ENCODE measurements around the gene MOAP1. TPM values are rescaled to one million over a fixed set of nuclear protein-coding genes. Genes with fewer than 3 reads are reported as not detected.
"Not testable (repeated sequence)": the region's sequence is repeated elsewhere in the genome, so short reads cannot be mapped to it uniquely, and the experiment has no call there.

MOAP1 gene
- total RNA-seq, 2 experiments from 2014 or later: 31.6 TPM

GRCh38 chr14:93173943-93174395, 10.7 kb downstream of the MOAP1 start:
- DNase-seq: no peak
- ATAC-seq (ENCODE audit: low read depth): no peak
- no peaks in the 10 kb centered on the region for H3K36me3 Mint-ChIP-seq
- peaks cover 9% of the 10 kb centered on the region for H3K4me1 Mint-ChIP-seq
- no peak overlapping the region for H3K4me3 Mint-ChIP-seq
- POLR2A ChIA-PET: no interaction called here
- peaks cover 12% of the 10 kb centered on the region for H3K27me3 Mint-ChIP-seq
- H3K9me3 Mint-ChIP-seq: no peaks in the 10 kb centered on the region
- no peak overlapping the region for H3K27ac Mint-ChIP-seq

GRCh38 chr14:93171376-93171775, 13.3 kb downstream of the MOAP1 start:
- Mint-ChIP-seq H3K36me3 (no peaks in the 10 kb centered on the region), H3K4me3 (no peak overlapping the region), H3K27ac (no peak overlapping the region), H3K9me3 (no peaks in the 10 kb centered on the region), H3K4me1 (no peaks in the 10 kb centered on the region), H3K27me3 (peaks cover 12% of the 10 kb centered on the region)
- POLR2A ChIA-PET: no interaction called here
- ATAC-seq (ENCODE audit: low read depth): no peak
- no peak for DNase-seq

GRCh38 chr14:93170141-93170540, 14.6 kb downstream of the MOAP1 start:
- H3K27me3 Mint-ChIP-seq: peaks cover 12% of the 10 kb centered on the region
- POLR2A ChIA-PET; H3K27ac Mint-ChIP-seq; ATAC-seq (ENCODE audit: low read depth); H3K9me3 Mint-ChIP-seq; H3K36me3 Mint-ChIP-seq; H3K4me1 Mint-ChIP-seq; H3K4me3 Mint-ChIP-seq; DNase-seq: not testable (repeated sequence)

GRCh38 chr14:93169619-93170018, 15.1 kb downstream of the MOAP1 start:
- H3K27me3 Mint-ChIP-seq: peaks cover 12% of the 10 kb centered on the region
- POLR2A ChIA-PET; H3K4me1 Mint-ChIP-seq; H3K9me3 Mint-ChIP-seq; H3K36me3 Mint-ChIP-seq; H3K4me3 Mint-ChIP-seq; ATAC-seq (ENCODE audit: low read depth); H3K27ac Mint-ChIP-seq; DNase-seq: not testable (repeated sequence)

GRCh38 chr14:93168610-93169009, 16.1 kb downstream of the MOAP1 start:
- H3K36me3 Mint-ChIP-seq; H3K4me3 Mint-ChIP-seq; H3K4me1 Mint-ChIP-seq; DNase-seq; H3K27me3 Mint-ChIP-seq; POLR2A ChIA-PET; H3K27ac Mint-ChIP-seq; H3K9me3 Mint-ChIP-seq; ATAC-seq (ENCODE audit: low read depth): not testable (repeated sequence)

- DNase-seq: peak; percentile 4
- ATAC-seq (ENCODE audit: low read depth); H3K4me1 Mint-ChIP-seq; H3K9me3 Mint-ChIP-seq; H3K27me3 Mint-ChIP-seq; H3K4me3 Mint-ChIP-seq; H3K27ac Mint-ChIP-seq; H3K36me3 Mint-ChIP-seq: not testable (repeated sequence)
- POLR2A ChIA-PET: interaction anchor here (0.6 kb wide), 1 partner anchor 12 kb away, joined by 3 read pairs; no protein-coding TSS in a partner anchor
Measured at GRCh38 chr14:93165271-93166265, 19.1 kb downstream of the MOAP1 start.

- Mint-ChIP-seq H3K4me3 (no peak overlapping the region), H3K27me3 (no peaks in the 10 kb centered on the region), H3K27ac (no peak overlapping the region), H3K9me3 (no peaks in the 10 kb centered on the region), H3K36me3 (no peaks in the 10 kb centered on the region), H3K4me1 (no peaks in the 10 kb centered on the region)
- DNase-seq (no peak), ATAC-seq (ENCODE audit: low read depth) (no peak)
- POLR2A ChIA-PET: no interaction called here
Measured at GRCh38 chr14:93163564-93163963, 21.1 kb downstream of the MOAP1 start.

GRCh38 chr14:93161411-93161940, 23.2 kb downstream of the MOAP1 start:
- ATAC-seq (ENCODE audit: low read depth): no peak
- H3K27ac Mint-ChIP-seq: no peak overlapping the region
- H3K4me1 Mint-ChIP-seq: no peaks in the 10 kb centered on the region
- H3K4me3 Mint-ChIP-seq: no peak overlapping the region
- peaks cover 2% of the 10 kb centered on the region for H3K27me3 Mint-ChIP-seq
- H3K9me3 Mint-ChIP-seq: no peaks in the 10 kb centered on the region
- H3K36me3 Mint-ChIP-seq: no peaks in the 10 kb centered on the region
- POLR2A ChIA-PET: interaction anchor here (1.0 kb wide), 1 partner anchor 46 kb away, joined by 3 read pairs; no protein-coding TSS in a partner anchor
- DNase-seq: no peak

GRCh38 chr14:93160353-93160801, 24.3 kb downstream of the MOAP1 start:
- POLR2A ChIA-PET: interaction anchor here (1.0 kb wide), 1 partner anchor 45 kb away, joined by 3 read pairs; no protein-coding TSS in a partner anchor
- DNase-seq: no peak
- H3K9me3 Mint-ChIP-seq: no peaks in the 10 kb centered on the region
- peak; percentile 42 for ATAC-seq (ENCODE audit: low read depth)
- H3K4me3 Mint-ChIP-seq: no peak overlapping the region
- no peaks in the 10 kb centered on the region for H3K36me3 Mint-ChIP-seq
- no peak overlapping the region for H3K27ac Mint-ChIP-seq
- peaks cover 2% of the 10 kb centered on the region for H3K27me3 Mint-ChIP-seq
- no peaks in the 10 kb centered on the region for H3K4me1 Mint-ChIP-seq

GRCh38 chr14:93159625-93160352, 24.9 kb downstream of the MOAP1 start:
- DNase-seq, H3K27me3 Mint-ChIP-seq, H3K4me3 Mint-ChIP-seq, H3K9me3 Mint-ChIP-seq, POLR2A ChIA-PET, H3K36me3 Mint-ChIP-seq, H3K27ac Mint-ChIP-seq, H3K4me1 Mint-ChIP-seq: not testable (repeated sequence)
- ATAC-seq (ENCODE audit: low read depth): peak; percentile 50

- H3K9me3 Mint-ChIP-seq, H3K4me3 Mint-ChIP-seq, H3K4me1 Mint-ChIP-seq, H3K27me3 Mint-ChIP-seq, H3K36me3 Mint-ChIP-seq, H3K27ac Mint-ChIP-seq, POLR2A ChIA-PET, DNase-seq: not testable (repeated sequence)
- ATAC-seq (ENCODE audit: low read depth): peak; percentile 51
Measured at GRCh38 chr14:93158349-93158748, 26.3 kb downstream of the MOAP1 start.

GRCh38 chr14:93156693-93157369, 27.9 kb downstream of the MOAP1 start:
- Mint-ChIP-seq H3K27ac (no peak overlapping the region), H3K27me3 (peaks cover 2% of the 10 kb centered on the region), H3K4me1 (no peaks in the 10 kb centered on the region), H3K36me3 (no peaks in the 10 kb centered on the region), H3K9me3 (no peaks in the 10 kb centered on the region), H3K4me3 (no peak overlapping the region)
- POLR2A ChIA-PET: interaction anchor here (0.7 kb wide), 1 partner anchor 17 kb away, joined by 3 read pairs; no protein-coding TSS in a partner anchor
- no peak for DNase-seq
- ATAC-seq (ENCODE audit: low read depth): no peak

GRCh38 chr14:93155667-93156066, 29.0 kb downstream of the MOAP1 start:
- Mint-ChIP-seq H3K4me1 (no peaks in the 10 kb centered on the region), H3K27ac (no peak overlapping the region), H3K9me3 (no peaks in the 10 kb centered on the region), H3K36me3 (no peaks in the 10 kb centered on the region), H3K4me3 (no peak overlapping the region), H3K27me3 (peaks cover 2% of the 10 kb centered on the region)
- no peak for ATAC-seq (ENCODE audit: low read depth)
- DNase-seq: no peak
- POLR2A ChIA-PET: no interaction called here
